Colonic mucosa (tissue), 4 donors: ENCODE results near the gene WNT7B. TPM values are rescaled to one million over a fixed set of nuclear protein-coding genes. Genes with fewer than 3 reads are reported as not detected.
A peak's percentile ranks its signal among the peaks of the same experiment; 100 is the strongest.

ENCODE experiments used
- DNase-seq: peaks from one replicate; pipeline ENCODE4 v3.0.0-alpha.2; 2020
- H3K27ac ChIP-seq: fragments of 200-600 bp; one replicate; pipeline ENCODE4 v1.8.0; 2021
- H3K27me3 ChIP-seq: fragments of 200-600 bp; one replicate; pipeline ENCODE4 v1.8.0; 2021
- H3K36me3 ChIP-seq: fragments of 200-600 bp; one replicate; pipeline ENCODE4 v1.8.0; 2021
- H3K4me1 ChIP-seq: fragments of 200-600 bp; one replicate; pipeline ENCODE4 v1.8.0; 2021; ENCODE audit warnings: mild to moderate bottlenecking
- H3K4me3 ChIP-seq: fragments of 200-600 bp; one replicate; pipeline ENCODE4 v1.8.0; 2021
- H3K9ac ChIP-seq, 2 donors: one replicate each; pipeline ENCODE4 v1.7.0; 2013; ENCODE audit warnings: control low read depth in 2 of 2, low read depth in 2 of 2, low read length in 2 of 2
- H3K9me3 ChIP-seq: fragments of 200-600 bp; one replicate; pipeline ENCODE4 v1.8.0; 2021
- intact Hi-C: fragments of 100-400 bp; cut with DNase I; formaldehyde crosslinking; loops from one replicate; pipeline ENCODE4 v1.14.1; 2022
- total RNA-seq, 2 donors: library from RNA; stranded (reverse); fragmentation: NEBNext Ultra II Directional in 1 of 2; extraction: Animal tissue kit (Norgen Biotek cat#: 25700) in 1 of 2; gene quantifications; one replicate each; pipeline ENCODE4 v1.2.1, GENCODE V29; 2021
- TF ChIP-seq, protein P1 (sequence below): fragments of 200-600 bp; IDR thresholded peaks from one replicate; pipeline ENCODE4 v1.8.0; 2022; ENCODE audit warnings: antibody characterized with exemption, mild to moderate bottlenecking
- donor health status: healthy.
- donor health status: DM: no; HTN: no; CAD: no.
- donor health status: DM: no; HTN: no; CAD: no.

The WNT7B gene
- total RNA-seq, 2 donors from 2014 or later, result 0.12 TPM; not detected in 1

GRCh38 chr22:46013460-46014416 is 36.8 kb upstream of the WNT7B start:
- Histone ChIP-seq H3K4me3 (peak overlapping the region; percentile 47), H3K36me3 (no peaks in the 10 kb centered on the region), H3K27me3 (no peaks in the 10 kb centered on the region), H3K9ac (peak overlapping the region; percentile 72 to 95), H3K4me1 (peaks cover 8% of the 10 kb centered on the region), H3K27ac (peak overlapping the region; percentile 93), H3K9me3 (no peaks in the 10 kb centered on the region)
- peak; percentile 96 for DNase-seq
- TF ChIP-seq, protein P1, sequence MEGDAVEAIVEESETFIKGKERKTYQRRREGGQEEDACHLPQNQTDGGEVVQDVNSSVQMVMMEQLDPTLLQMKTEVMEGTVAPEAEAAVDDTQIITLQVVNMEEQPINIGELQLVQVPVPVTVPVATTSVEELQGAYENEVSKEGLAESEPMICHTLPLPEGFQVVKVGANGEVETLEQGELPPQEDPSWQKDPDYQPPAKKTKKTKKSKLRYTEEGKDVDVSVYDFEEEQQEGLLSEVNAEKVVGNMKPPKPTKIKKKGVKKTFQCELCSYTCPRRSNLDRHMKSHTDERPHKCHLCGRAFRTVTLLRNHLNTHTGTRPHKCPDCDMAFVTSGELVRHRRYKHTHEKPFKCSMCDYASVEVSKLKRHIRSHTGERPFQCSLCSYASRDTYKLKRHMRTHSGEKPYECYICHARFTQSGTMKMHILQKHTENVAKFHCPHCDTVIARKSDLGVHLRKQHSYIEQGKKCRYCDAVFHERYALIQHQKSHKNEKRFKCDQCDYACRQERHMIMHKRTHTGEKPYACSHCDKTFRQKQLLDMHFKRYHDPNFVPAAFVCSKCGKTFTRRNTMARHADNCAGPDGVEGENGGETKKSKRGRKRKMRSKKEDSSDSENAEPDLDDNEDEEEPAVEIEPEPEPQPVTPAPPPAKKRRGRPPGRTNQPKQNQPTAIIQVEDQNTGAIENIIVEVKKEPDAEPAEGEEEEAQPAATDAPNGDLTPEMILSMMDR, result peak; percentile 85
- intact Hi-C loops, result no loop called here

DNA sequence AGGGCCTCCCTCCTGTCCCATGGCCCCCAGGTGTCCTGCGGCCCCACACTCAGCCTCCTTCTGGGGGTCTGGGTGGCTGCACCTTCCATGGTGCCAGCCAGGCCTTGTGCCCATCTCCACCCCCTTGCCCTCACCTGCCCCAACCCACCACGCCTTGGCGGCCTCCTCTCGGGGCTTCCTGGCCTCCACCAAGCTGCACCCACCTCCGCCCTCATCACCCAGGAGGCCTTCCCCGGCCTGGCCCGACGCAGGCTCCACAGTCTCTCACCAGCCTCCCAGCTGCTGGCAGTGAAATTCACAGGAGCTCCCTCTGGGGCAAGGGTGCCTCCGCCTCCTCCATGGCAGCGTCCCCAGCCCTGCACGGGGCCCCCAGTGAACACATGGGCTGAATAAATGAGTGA is 35.9 kb upstream of the WNT7B start:
- no peak for DNase-seq
- peak overlapping the region; percentile 93 for H3K27ac ChIP-seq
- intact Hi-C loops, result no loop called here
- no peaks in the 10 kb centered on the region for H3K9me3 ChIP-seq
- TF ChIP-seq, protein P1, result no peak
- peak overlapping the region; percentile 47 for H3K4me3 ChIP-seq
- H3K27me3 ChIP-seq, result no peaks in the 10 kb centered on the region
- no peaks in the 10 kb centered on the region for H3K36me3 ChIP-seq
- H3K4me1 ChIP-seq, result peaks cover 8% of the 10 kb centered on the region
- peak overlapping the region; percentile 72 to 95 for H3K9ac ChIP-seq

- Histone ChIP-seq H3K4me3 (peak overlapping the region; percentile 47), H3K9me3 (no peaks in the 10 kb centered on the region), H3K4me1 (peaks cover 8% of the 10 kb centered on the region), H3K27me3 (no peaks in the 10 kb centered on the region), H3K27ac (no peak overlapping the region), H3K36me3 (no peaks in the 10 kb centered on the region), H3K9ac (peak overlapping the region; percentile 72 to 95)
- intact Hi-C loops, result no loop called here
- TF ChIP-seq, protein P1, result no peak
- no peak for DNase-seq
Observed at GRCh38 chr22:46012182-46012880, 35.4 kb upstream of the WNT7B start.

DNA sequence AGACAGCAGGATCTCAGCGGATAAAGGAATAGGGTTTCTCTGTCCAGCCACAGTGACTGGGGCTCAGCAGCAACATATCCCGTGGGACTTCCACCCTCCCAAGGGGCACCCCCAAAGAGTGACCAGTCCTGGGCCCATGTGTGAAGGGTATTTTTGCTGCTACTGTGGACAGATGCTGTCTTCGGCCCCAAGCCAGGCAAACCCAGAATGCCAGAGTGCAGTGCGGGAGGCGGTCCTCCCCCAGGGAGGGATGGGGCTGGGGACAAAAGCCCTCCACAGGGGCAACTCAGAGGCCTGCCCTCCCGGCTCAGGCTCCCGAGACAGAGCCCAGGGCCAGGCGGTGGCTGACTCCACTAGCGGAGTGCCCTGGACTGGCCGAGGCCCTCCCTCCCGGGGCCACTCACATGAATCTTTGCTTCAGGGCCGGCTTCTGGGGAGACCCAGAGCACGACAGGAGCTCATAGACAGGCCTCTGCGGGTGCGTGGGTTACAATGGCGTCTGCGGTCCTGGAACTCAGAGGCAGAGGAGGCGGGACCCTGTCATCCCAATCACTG is 34.7 kb upstream of the WNT7B start:
- Histone ChIP-seq H3K9ac (no peak overlapping the region), H3K27me3 (no peaks in the 10 kb centered on the region), H3K4me1 (peaks cover 14% of the 10 kb centered on the region), H3K36me3 (no peaks in the 10 kb centered on the region), H3K27ac (no peak overlapping the region), H3K4me3 (no peak overlapping the region), H3K9me3 (no peaks in the 10 kb centered on the region)
- TF ChIP-seq, protein P1, result no peak
- DNase-seq, result no peak
- intact Hi-C loops, result no loop called here

GRCh38 chr22:46010951-46011626 is 34.1 kb upstream of the WNT7B start:
- no peaks in the 10 kb centered on the region for H3K36me3 ChIP-seq
- peaks cover 20% of the 10 kb centered on the region for H3K4me1 ChIP-seq
- no peaks in the 10 kb centered on the region for H3K27me3 ChIP-seq
- H3K9me3 ChIP-seq, result no peaks in the 10 kb centered on the region
- H3K27ac ChIP-seq, result no peak overlapping the region
- H3K4me3 ChIP-seq, result no peak overlapping the region
- intact Hi-C loops, result no loop called here
- no peak overlapping the region for H3K9ac ChIP-seq
- DNase-seq, result no peak
- TF ChIP-seq, protein P1, result no peak
